NCI-H2196 (cell line): ENCODE measurements around the gene TTLL10.

Experiments
- DNase-seq: peaks from one replicate; lab custom pipeline; 2025; ENCODE audit not compliant: unreplicated experiment; lab: John Stamatoyannopoulos, UW

The TTLL10 gene

DNA sequence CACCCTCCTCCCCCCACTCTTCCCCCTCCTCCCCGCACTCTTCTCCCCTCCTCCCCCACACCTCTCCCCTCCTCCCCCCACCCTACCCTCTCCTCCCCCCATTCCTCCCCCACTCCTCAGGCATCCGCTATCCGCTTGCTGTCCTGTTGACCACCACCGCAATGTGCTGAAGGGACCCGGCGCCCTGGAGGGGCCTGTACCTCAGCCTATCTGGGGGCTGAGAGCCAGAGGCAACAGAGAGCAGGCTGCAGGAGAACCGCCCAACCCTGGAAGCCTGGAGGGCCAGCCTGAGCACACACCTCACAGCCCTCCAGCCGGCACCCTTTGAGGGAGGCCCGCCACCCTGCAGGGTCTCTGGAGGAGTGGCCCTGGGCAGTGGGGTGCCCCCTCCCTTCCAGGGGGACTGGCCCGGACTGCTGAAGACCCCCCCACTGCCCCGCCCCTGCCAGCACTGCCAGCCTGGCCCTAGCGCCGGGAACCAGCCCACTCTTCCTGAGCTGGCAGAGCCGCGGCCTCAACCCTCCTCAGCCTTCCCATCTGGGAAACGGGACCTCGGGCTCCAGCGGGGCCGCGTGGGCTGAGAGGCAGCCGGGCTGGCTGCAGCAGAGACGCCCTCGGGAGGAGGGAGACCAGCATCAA, 71.6 kb downstream of the TTLL10 start:
- DNase-seq: no peak

DNA sequence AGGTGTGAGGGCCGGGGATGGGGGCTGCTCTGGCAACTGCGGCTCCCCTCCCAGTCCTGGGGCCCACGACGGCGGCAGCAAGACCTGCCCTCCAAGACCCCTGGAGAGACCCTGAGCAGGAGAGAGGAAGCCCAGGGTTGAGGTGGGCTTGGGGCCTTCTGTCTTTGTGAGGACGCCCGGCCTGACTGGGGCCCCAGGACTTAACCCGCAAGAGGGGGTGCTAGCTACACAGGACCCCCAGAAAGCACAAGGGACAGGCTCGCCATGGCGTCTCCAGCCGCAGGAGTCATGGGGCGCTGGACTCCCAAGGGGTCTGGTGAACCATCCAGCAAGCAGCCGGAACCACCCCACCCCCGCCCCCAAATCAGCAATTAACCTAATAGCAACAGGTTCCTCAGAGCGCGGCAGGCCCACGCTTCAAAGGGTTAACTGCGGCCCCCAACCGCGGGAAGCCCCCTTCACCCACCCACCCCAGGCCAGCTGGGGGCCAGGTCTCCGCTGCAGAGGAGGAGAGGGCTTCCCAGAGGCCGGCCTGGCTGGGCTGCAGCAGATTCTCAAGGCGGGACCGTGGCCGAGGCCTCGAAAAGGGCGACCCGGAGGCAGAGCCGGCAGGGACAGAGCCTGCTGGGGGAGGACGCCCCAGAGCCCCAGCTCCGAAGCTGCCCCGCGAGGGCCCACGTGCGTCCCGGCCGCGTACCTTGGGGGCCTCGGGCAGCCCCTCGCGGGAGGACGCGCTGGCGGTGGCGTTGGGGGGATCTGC, 72.3 kb downstream of the TTLL10 start:
- DNase-seq: no peak

DNA sequence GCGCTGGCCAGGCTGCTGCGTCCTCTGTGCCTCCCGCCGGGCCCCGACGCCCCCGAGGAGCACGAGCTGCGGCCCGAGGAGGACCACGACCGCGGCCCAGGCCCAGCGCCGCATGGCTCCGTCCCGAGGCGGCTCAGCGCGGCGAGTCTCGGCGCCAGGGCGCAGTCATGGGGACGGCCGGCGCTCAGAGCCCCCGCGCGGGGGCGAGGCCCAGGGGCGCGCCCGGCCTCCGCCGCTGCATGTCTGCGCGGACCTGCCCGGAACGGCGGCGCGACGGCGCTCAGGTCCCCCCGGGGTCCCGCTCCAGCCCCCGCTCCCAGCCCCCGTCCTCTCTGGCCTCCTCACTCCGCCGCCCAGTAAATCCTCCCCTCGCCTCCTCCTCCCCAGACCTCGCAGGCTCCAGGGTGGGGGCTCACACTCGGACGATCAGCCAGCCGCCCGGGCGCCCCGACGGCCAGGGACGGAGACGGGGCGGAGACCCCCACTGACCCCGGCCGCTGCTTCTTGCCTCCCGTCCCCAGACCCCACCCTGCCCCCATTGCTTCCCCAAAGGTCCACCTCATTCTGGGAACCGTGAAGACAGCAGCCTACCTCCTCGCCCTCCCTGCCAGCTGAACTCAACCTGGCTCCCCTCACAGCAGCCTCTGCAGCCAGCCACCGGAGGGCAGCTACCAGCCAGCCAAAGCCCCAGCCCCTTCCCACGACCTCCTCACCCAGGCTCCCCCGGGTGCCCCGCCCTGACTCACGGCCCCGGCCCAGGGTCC, 73.1 kb downstream of the TTLL10 start, which contains the start of gene C1QTNF12:
TSS of gene C1QTNF12 (minus strand) at position 146 of the 764 bp plus-strand sequence. CDS start at position 114, 32 bp downstream.
- DNase-seq: no peak

- DNase-seq: no peak
These were observed 73.7 kb downstream of the TTLL10 start for GRCh38 chr1:1247341-1247913.
